Gastroesophageal sphincter (tissue), 4 donors: Measurements from ENCODE around the gene DOCK10. TPM values are rescaled to one million over a fixed set of nuclear protein-coding genes. Genes with fewer than 3 reads are reported as not detected.

Source experiments
- ATAC-seq: fragments of 150-250 bp; one replicate; pipeline ENCODE4 v1.9.1; 2016; ENCODE audit warnings: mild to moderate bottlenecking, moderate library complexity
- H3K27ac ChIP-seq, 4 donors: fragments of 200-600 bp; sonication (generic) in 3 of 4; 1 replicate in 3 of 4; 2 replicates in 1 of 4; pipeline ENCODE4 v1.5.1; 2016 to 2019
- H3K27me3 ChIP-seq: fragments of 200-600 bp; sonication (generic); one replicate; pipeline ENCODE4 v1.5.1; 2019
- H3K36me3 ChIP-seq, 2 donors: fragments of 200-600 bp; sonication (generic); one replicate each; pipeline ENCODE4 v1.5.1; 2019; ENCODE audit warnings: control low read depth in 1 of 2
- H3K4me1 ChIP-seq, 3 donors: fragments of 200-600 bp; sonication (generic); 1 replicate in 2 of 3; 2 replicates in 1 of 3; pipeline ENCODE4 v1.5.1; 2016 to 2019; ENCODE audit warnings: control low read depth in 2 of 3
- H3K4me3 ChIP-seq, 2 donors: fragments of 200-600 bp; sonication (generic); one replicate each; pipeline ENCODE4 v1.5.1; 2019; ENCODE audit warnings: mild to moderate bottlenecking in 1 of 2, moderate library complexity in 1 of 2
- H3K9me3 ChIP-seq, 3 donors: fragments of 200-600 bp; sonication (generic); one replicate each; pipeline ENCODE4 v1.5.1; 2017 to 2019; ENCODE audit warnings: control low read depth in 2 of 3
- EP300 ChIP-seq: sonication (generic); formaldehyde crosslinking; IDR thresholded peaks from one replicate; pipeline ENCODE4 v1.6.1; 2017; ENCODE audit warnings: antibody characterized with exemption, mild to moderate bottlenecking
- POLR2A ChIP-seq, 2 donors: fragments of 450-650 bp; IDR thresholded peaks; one replicate each; pipeline ENCODE4 v1.6.1; 2017; ENCODE audit warnings: antibody characterized with exemption in 2 of 2, mild to moderate bottlenecking in 2 of 2, moderate library complexity in 1 of 2
- POLR2AphosphoS5 ChIP-seq: sonication (generic); formaldehyde crosslinking; IDR thresholded peaks from one replicate; pipeline ENCODE4 v1.6.1; 2017; ENCODE audit warnings: antibody characterized with exemption
- WGBS, 2 donors: methylation state at CpG; one replicate each; pipeline ENCODE4 v1.1.5; 2018; ENCODE audit warnings: low coverage in 1 of 2; 5-methylcytosine and 5-hydroxymethylcytosine counted together
- total RNA-seq, 4 donors: library from RNA; depleted of rRNA; stranded (reverse); fragments of >200 nt; gene quantifications; one replicate each; pipeline ENCODE4 v1.1.0, GENCODE V29; 2016
- TF ChIP-seq, protein P1 (sequence below), 4 experiments: fragments of 200-600 bp in 2 of 4; fragments of 450-650 bp in 2 of 4; sonication (generic) in 1 of 4; IDR thresholded peaks; one replicate each; pipeline ENCODE4 v1.5.1; 2017 to 2019; ENCODE audit warnings: antibody characterized with exemption in 4 of 4, mild to moderate bottlenecking in 2 of 4, moderate library complexity in 2 of 4

Gene DOCK10
- total RNA-seq, 4 donors from 2014 or later: 3.6 to 12.6 (median 7.3) TPM

DNA sequence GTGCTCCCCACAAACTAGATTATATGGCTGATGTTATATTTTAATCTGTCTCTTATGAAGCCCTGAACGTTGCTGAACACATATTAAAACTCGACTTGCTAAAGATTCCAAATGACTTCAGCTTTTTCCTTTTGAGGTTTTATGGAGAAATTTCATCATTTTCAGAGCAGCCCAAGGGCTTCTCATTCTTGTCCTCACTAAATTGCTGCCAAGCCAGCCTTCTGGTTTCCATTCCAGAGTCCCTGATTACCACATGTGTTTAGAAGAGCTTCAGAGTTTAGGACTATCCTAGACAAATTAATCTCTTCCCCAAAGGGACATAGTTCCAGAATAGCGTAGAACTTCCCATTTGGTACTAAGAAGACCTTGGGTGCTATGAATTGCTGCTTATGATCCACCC, 248.3 kb downstream of the DOCK10 start:
- Histone ChIP-seq H3K4me3 (no peak overlapping the region), H3K27me3 (no peaks in the 10 kb centered on the region), H3K9me3 (no peaks in the 10 kb centered on the region), H3K27ac (no peak overlapping the region), H3K36me3 (peaks cover 0 to 10% of the 10 kb centered on the region in 2 donors), H3K4me1 (no peaks in the 10 kb centered on the region)
- peak; percentile 51 for ATAC-seq
- 55 to 83% methylated on average over 1 to 3 of the region's 3 CpGs for WGBS, 2 donors
- no peak for TF ChIP-seq POLR2AphosphoS5
- TF ChIP-seq, protein P1, sequence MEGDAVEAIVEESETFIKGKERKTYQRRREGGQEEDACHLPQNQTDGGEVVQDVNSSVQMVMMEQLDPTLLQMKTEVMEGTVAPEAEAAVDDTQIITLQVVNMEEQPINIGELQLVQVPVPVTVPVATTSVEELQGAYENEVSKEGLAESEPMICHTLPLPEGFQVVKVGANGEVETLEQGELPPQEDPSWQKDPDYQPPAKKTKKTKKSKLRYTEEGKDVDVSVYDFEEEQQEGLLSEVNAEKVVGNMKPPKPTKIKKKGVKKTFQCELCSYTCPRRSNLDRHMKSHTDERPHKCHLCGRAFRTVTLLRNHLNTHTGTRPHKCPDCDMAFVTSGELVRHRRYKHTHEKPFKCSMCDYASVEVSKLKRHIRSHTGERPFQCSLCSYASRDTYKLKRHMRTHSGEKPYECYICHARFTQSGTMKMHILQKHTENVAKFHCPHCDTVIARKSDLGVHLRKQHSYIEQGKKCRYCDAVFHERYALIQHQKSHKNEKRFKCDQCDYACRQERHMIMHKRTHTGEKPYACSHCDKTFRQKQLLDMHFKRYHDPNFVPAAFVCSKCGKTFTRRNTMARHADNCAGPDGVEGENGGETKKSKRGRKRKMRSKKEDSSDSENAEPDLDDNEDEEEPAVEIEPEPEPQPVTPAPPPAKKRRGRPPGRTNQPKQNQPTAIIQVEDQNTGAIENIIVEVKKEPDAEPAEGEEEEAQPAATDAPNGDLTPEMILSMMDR (IDR thresholded peaks at IDR 0.05): no peak
- no peak for TF ChIP-seq POLR2A (IDR thresholded peaks at IDR 0.05)
- TF ChIP-seq EP300: no peak

- no peaks in the 10 kb centered on the region for H3K9me3 ChIP-seq
- H3K4me1 ChIP-seq: no peaks in the 10 kb centered on the region
- TF ChIP-seq EP300 (no peak), POLR2A (IDR thresholded peaks at IDR 0.05) (no peak), POLR2AphosphoS5 (no peak)
- TF ChIP-seq, protein P1 (IDR thresholded peaks at IDR 0.05): no peak
- WGBS, 2 donors: 94 to 100% methylated on average over 7 of the region's 7 CpGs
- H3K27ac ChIP-seq: no peak overlapping the region
- no peaks in the 10 kb centered on the region for H3K36me3 ChIP-seq
- no peak overlapping the region for H3K4me3 ChIP-seq
- no peak for ATAC-seq
- H3K27me3 ChIP-seq: no peaks in the 10 kb centered on the region
Measured at GRCh38 chr2:224786848-224787247, 255.4 kb downstream of the DOCK10 start.

- no peak overlapping the region for H3K4me3 ChIP-seq
- TF ChIP-seq EP300 (no peak), POLR2A (IDR thresholded peaks at IDR 0.05) (no peak), POLR2AphosphoS5 (no peak)
- TF ChIP-seq, protein P1 (IDR thresholded peaks at IDR 0.05): no peak
- H3K4me1 ChIP-seq: no peaks in the 10 kb centered on the region
- H3K27ac ChIP-seq: no peak overlapping the region
- H3K27me3 ChIP-seq: no peaks in the 10 kb centered on the region
- no peaks in the 10 kb centered on the region for H3K36me3 ChIP-seq
- ATAC-seq: no peak
- H3K9me3 ChIP-seq: no peaks in the 10 kb centered on the region
Measured at GRCh38 chr2:224781400-224781799, 260.9 kb downstream of the DOCK10 start.

- H3K4me3 ChIP-seq: no peak overlapping the region
- no peak for ATAC-seq
- WGBS, 2 donors: 81 to 95% methylated on average over 6 to 7 of the region's 7 CpGs
- no peaks in the 10 kb centered on the region for H3K27me3 ChIP-seq
- TF ChIP-seq POLR2AphosphoS5 (no peak), EP300 (no peak)
- H3K9me3 ChIP-seq: no peaks in the 10 kb centered on the region
- H3K36me3 ChIP-seq: no peaks in the 10 kb centered on the region
- no peaks in the 10 kb centered on the region for H3K4me1 ChIP-seq
- no peak overlapping the region for H3K27ac ChIP-seq
Measured at GRCh38 chr2:224780823-224781222, 261.4 kb downstream of the DOCK10 start.

DNA sequence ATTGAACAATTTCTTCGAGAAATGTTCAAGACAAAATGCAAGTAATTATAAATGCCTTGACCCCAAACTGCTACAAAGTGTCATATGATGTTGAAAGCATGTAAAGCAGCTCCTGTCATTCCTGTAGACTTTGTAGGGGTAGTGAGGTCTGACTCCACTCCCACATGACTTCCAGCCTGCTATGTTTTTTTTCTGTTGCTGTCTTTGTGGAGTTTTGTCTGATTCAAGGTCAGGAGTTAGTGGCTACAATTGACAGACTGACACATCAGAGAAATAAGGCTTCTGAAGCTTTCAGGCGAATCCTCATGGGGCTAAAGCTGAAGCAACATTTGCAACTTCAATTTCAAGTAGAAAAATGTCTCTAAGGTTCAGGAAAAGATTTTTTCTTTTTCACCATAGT, 262.2 kb downstream of the DOCK10 start:
- no peak overlapping the region for H3K4me3 ChIP-seq
- TF ChIP-seq, protein P1 (IDR thresholded peaks at IDR 0.05): no peak
- TF ChIP-seq POLR2A (IDR thresholded peaks at IDR 0.05) (no peak), POLR2AphosphoS5 (no peak), EP300 (no peak)
- no peaks in the 10 kb centered on the region for H3K4me1 ChIP-seq
- H3K36me3 ChIP-seq: no peaks in the 10 kb centered on the region
- WGBS, 2 donors: 80 to 83% methylated on average over 2 of the region's 2 CpGs
- ATAC-seq: no peak
- H3K27ac ChIP-seq: no peak overlapping the region
- H3K27me3 ChIP-seq: no peaks in the 10 kb centered on the region
- no peaks in the 10 kb centered on the region for H3K9me3 ChIP-seq
